GF-D8 (cell line): ENCODE data around the gene PIP5K1A.

Experiments
- DNase-seq: peaks from one replicate; lab custom pipeline; 2025; lab: John Stamatoyannopoulos, UW

PIP5K1A gene

DNA sequence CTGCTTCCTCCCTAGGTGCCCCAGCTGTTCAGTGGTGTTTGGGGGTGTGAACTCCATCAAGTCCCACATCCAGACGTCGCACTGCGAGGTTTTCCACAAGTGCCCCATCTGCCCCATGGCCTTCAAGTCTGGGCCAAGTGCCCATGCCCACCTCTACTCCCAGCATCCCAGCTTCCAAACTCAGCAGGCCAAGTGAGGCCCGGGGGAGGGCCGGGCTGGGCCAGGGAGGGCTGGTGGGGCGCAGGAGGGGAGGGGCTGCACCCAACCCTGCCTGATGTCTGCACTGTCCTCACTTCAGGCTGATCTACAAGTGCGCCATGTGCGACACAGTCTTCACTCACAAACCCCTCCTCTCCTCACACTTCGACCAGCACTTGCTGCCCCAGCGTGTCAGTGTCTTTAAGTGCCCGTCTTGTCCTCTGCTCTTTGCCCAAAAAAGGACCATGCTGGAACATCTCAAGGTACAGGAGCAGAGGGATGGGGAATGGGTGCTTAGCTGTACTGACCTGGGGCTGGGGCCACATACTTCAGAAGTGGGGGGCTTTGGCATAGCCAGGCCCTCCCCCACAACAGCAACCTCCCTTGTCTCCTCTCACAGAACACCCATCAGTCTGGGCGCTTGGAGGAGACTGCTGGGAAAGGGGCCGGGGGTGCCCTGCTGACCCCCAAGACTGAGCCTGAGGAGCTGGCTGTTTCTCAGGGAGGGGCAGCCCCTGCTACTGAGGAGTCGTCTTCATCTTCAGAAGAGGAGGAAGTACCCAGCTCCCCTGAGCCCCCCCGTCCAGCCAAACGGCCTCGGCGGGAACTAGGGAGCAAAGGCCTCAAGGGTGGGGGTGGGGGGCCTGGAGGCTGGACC, 91.0 kb downstream of the PIP5K1A start:
- DNase-seq: no peak

- no peak for DNase-seq
Measured at GRCh38 chr1:151289991-151290708, 91.8 kb downstream of the PIP5K1A start.

GRCh38 chr1:151290709-151291303, 92.5 kb downstream of the PIP5K1A start:
- no peak for DNase-seq

- DNase-seq: no peak
Measured at GRCh38 chr1:151292207-151293030, 94.1 kb downstream of the PIP5K1A start.

DNA sequence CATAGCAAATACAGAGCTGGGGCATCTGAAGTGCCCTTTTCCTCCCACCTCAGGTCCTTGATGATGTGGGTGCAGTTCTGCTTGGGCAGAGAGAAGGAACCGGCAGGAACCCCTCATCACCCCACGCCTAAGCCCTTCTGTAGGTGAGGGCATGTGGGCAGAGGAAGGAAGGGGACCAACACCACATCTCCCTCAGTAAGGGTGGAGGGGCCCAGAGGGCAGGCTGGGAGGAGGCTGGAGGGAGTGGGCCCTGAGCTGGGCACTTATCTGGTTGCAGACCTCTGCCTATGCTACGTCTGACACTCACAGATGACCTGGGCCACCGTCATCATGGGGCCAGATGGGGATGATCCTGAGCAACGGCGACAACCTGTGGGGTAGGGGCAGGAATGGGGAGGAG, 94.7 kb downstream of the PIP5K1A start:
- no peak for DNase-seq

DNA sequence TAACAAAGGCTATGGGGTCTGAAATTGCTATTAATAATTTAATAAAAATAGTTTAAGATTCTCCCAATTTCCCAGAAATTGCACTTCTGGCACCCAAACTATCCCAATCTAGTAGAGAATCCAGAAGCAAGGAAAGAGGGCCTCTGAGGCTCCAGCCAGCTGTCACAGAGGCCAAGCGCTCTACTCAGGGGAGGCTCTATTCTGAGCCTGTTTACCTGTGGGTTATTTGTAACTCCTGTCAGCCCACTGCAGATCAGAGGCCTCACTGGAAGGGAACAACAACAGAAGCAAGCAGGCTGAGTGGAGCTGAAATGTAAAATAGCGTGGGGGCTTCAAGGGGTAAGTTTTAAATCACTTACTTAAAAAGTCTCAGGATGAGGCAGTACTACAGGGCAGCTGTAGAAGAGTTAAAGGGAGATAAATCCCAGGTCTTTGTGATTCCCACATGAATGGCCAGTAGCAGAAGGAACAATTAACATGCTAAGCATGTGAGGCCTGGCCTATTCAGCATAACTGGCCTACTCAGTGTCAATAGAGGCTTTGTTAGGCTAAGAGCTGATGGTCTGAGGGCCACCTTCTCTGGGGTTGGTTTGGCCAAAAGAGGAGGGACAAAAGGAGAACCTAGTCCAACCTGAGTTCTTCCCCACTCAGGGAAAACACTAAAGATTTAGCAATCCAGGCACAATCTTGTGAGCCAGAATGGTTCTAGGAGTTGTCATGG, 96.5 kb downstream of the PIP5K1A start:
- no peak for DNase-seq
